IMR-90 (cell line): ENCODE data around the gene SLC16A8. TPM values are rescaled to one million over a fixed set of nuclear protein-coding genes. Genes with fewer than 3 reads are reported as not detected.

ENCODE experiments used
- ATAC-seq: fragments of 200-7000 bp; cut with Tn5 transposase; 2 replicates; pipeline ENCODE4 v1.9.1; 2020; ENCODE audit warnings: low read depth, mild to moderate bottlenecking, moderate library complexity
- BruUV-seq: library from RNA; stranded (reverse); fragments of 400-500 nt; replicated peaks from 2 replicates; lab custom pipeline; 2021; lab: Mats Ljungman, UMichigan
- CTCF ChIA-PET: fragments of 300-600 bp; formaldehyde crosslinking; extraction: SDS; loops from one replicate; lab custom pipeline; 2021; ENCODE audit warnings: antibody characterized with exemption; lab: Yijun Ruan, JAX
- POLR2A ChIA-PET: fragments of 300-600 bp; sonication (Branson Sonifier 250); formaldehyde crosslinking; loops from one replicate; lab custom pipeline; 2022; ENCODE audit warnings: antibody characterized with exemption; ENCODE audit not compliant: unreplicated experiment; lab: Charles Lee
- DNase-seq: peaks from one replicate; pipeline ENCODE4 v3.0.0; 2013
- H2AFZ ChIP-seq: replicated peaks from 2 replicates; pipeline ENCODE3; 2013; ENCODE audit warnings: low read length, mild to moderate bottlenecking; ENCODE audit not compliant: poor library complexity
- H2AK5ac ChIP-seq: 2 replicates; pipeline ENCODE4 v1.6.1; 2013; ENCODE audit warnings: low read depth, low read length, inconsistent platforms
- H2AK9ac ChIP-seq: replicated peaks from 2 replicates; pipeline ENCODE3; 2013; ENCODE audit warnings: mild to moderate bottlenecking, low read depth, low read length, moderate library complexity; ENCODE audit not compliant: poor library complexity
- H2BK120ac ChIP-seq: 2 replicates; pipeline ENCODE4 v1.6.1; 2013; ENCODE audit warnings: low read depth, low read length, inconsistent platforms
- H2BK15ac ChIP-seq: 3 replicates; pipeline ENCODE4 v1.6.1; 2013; ENCODE audit warnings: low read depth, low read length, inconsistent platforms
- H2BK20ac ChIP-seq: 2 replicates; pipeline ENCODE4 v1.6.1; 2013; ENCODE audit warnings: low read depth, mild to moderate bottlenecking, inconsistent platforms, low read length, moderate library complexity
- H2BK5ac ChIP-seq: 2 replicates; pipeline ENCODE4 v1.6.1; 2013; ENCODE audit warnings: mild to moderate bottlenecking, low read depth, low read length, inconsistent platforms; ENCODE audit not compliant: poor library complexity, severe bottlenecking
- H3K14ac ChIP-seq: replicated peaks from 2 replicates; pipeline ENCODE4 v1.6.1; 2013; ENCODE audit warnings: low read depth, low read length, inconsistent platforms
- H3K18ac ChIP-seq: 2 replicates; pipeline ENCODE4 v1.6.1; 2013; ENCODE audit warnings: low read depth, low read length, control low read depth
- H3K23ac ChIP-seq: 2 replicates; pipeline ENCODE4 v1.6.1; 2013; ENCODE audit warnings: low read depth, low read length, inconsistent platforms
- H3K27ac ChIP-seq: 2 replicates; pipeline ENCODE4 v1.5.1; 2013; ENCODE audit warnings: mild to moderate bottlenecking, control low read depth, low read length; ENCODE audit not compliant: insufficient read depth
- H3K27me3 ChIP-seq: 2 replicates; pipeline ENCODE4 v1.6.1; 2013; ENCODE audit warnings: low read length; ENCODE audit not compliant: control insufficient read depth, insufficient read depth
- H3K36me3 ChIP-seq: 2 replicates; pipeline ENCODE4 v1.6.1; 2013; ENCODE audit warnings: low read length, mixed read lengths; ENCODE audit not compliant: control insufficient read depth, insufficient read depth
- H3K4ac ChIP-seq: 2 replicates; pipeline ENCODE4 v1.6.1; 2013; ENCODE audit warnings: low read depth, low read length, inconsistent platforms
- H3K4me1 ChIP-seq: 2 replicates; pipeline ENCODE4 v1.6.1; 2013; ENCODE audit warnings: low read length, mixed read lengths; ENCODE audit not compliant: control insufficient read depth, insufficient read depth
- H3K4me2 ChIP-seq: 2 replicates; pipeline ENCODE4 v1.6.1; 2013; ENCODE audit warnings: low read depth, mild to moderate bottlenecking, control low read depth, low read length, moderate library complexity
- H3K4me3 ChIP-seq: 2 replicates; pipeline ENCODE4 v1.5.1; 2013; ENCODE audit warnings: low read depth, mild to moderate bottlenecking, control low read depth, low read length, moderate library complexity; ENCODE audit not compliant: insufficient read depth
- H3K56ac ChIP-seq: 2 replicates; pipeline ENCODE4 v1.6.1; 2013; ENCODE audit warnings: low read length, inconsistent platforms; ENCODE audit not compliant: insufficient read depth; ENCODE audit errors: extremely low read depth
- H3K79me1 ChIP-seq, 2 experiments: 2 replicates each; pipeline ENCODE4 v1.6.1; 2013; ENCODE audit warnings: low read length in 2 of 2, inconsistent platforms in 1 of 2, low read depth in 1 of 2
- H3K9ac ChIP-seq: 2 replicates; pipeline ENCODE4 v1.6.1; 2013; ENCODE audit warnings: low read depth, low read length, control low read depth
- H3K9me1 ChIP-seq: 2 replicates; pipeline ENCODE4 v1.6.1; 2013; ENCODE audit warnings: low read length, inconsistent platforms; ENCODE audit not compliant: insufficient read depth
- H3K9me3 ChIP-seq: 2 replicates; pipeline ENCODE4 v1.6.1; 2013; ENCODE audit warnings: low read length; ENCODE audit not compliant: control insufficient read depth, insufficient read depth
- H4K20me1 ChIP-seq: 2 replicates; pipeline ENCODE4 v1.6.1; 2013; ENCODE audit warnings: low read length, inconsistent platforms; ENCODE audit not compliant: insufficient read depth
- H4K5ac ChIP-seq: 2 replicates; pipeline ENCODE4 v1.6.1; 2013; ENCODE audit warnings: mild to moderate bottlenecking, low read depth, low read length, control low read depth
- H4K8ac ChIP-seq, 2 experiments: 2 replicates each; pipeline ENCODE4 v1.6.1; 2013; ENCODE audit warnings: low read depth in 2 of 2, low read length in 2 of 2, control low read depth in 1 of 2, inconsistent platforms in 1 of 2
- H4K91ac ChIP-seq: 2 replicates; pipeline ENCODE4 v1.6.1; 2013; ENCODE audit warnings: low read depth, low read length, inconsistent platforms; ENCODE audit not compliant: insufficient read depth
- CHD1 ChIP-seq: IDR thresholded peaks from 2 replicates; pipeline ENCODE4 v1.6.1; 2012; ENCODE audit warnings: low read depth, low read length, improper control_type of control experiment
- CTCF ChIP-seq: conservative IDR thresholded peaks from 2 replicates; pipeline ENCODE4 v1.5.1; 2012; ENCODE audit warnings: mild to moderate bottlenecking, low read depth, low read length, improper control_type of control experiment
- ELK1 ChIP-seq: fragments of 150-350 bp; IDR thresholded peaks from 2 replicates; pipeline ENCODE4 v1.6.1; 2016; ENCODE audit warnings: low read depth, mild to moderate bottlenecking, low read length, moderate library complexity, borderline replicate concordance
- FOS ChIP-seq: fragments of 150-350 bp; IDR thresholded peaks from 2 replicates; pipeline ENCODE4 v1.6.1; 2016; ENCODE audit warnings: low read depth, low read length
- MAFK ChIP-seq: IDR thresholded peaks from 2 replicates; pipeline ENCODE4 v1.6.1; 2012; ENCODE audit warnings: low read depth, low read length, improper control_type of control experiment
- NFE2L2 ChIP-seq: fragments of 150-350 bp; IDR thresholded peaks from 2 replicates; pipeline ENCODE4 v1.6.1; 2016; ENCODE audit warnings: low read depth, mild to moderate bottlenecking, low read length
- POLR2A ChIP-seq: IDR thresholded peaks from 2 replicates; pipeline ENCODE4 v1.6.1; 2012; ENCODE audit warnings: mild to moderate bottlenecking, low read depth, low read length
- RAD21 ChIP-seq: IDR thresholded peaks from 2 replicates; pipeline ENCODE4 v1.6.1; 2012; ENCODE audit warnings: low read length, improper control_type of control experiment
- RCOR1 ChIP-seq: IDR thresholded peaks from 2 replicates; pipeline ENCODE4 v1.6.1; 2012; ENCODE audit warnings: mild to moderate bottlenecking, low read length, improper control_type of control experiment; ENCODE audit not compliant: insufficient replicate concordance
- RFX5 ChIP-seq: IDR thresholded peaks from 2 replicates; pipeline ENCODE4 v1.8.0; 2012; ENCODE audit warnings: low read depth, mild to moderate bottlenecking, low read length, moderate library complexity
- SMC3 ChIP-seq: fragments of 150-350 bp; IDR thresholded peaks from 2 replicates; pipeline ENCODE4 v1.6.1; 2016; ENCODE audit warnings: low read depth, mild to moderate bottlenecking, antibody characterized with exemption, low read length, moderate library complexity
- USF2 ChIP-seq: fragments of 150-350 bp; IDR thresholded peaks from 2 replicates; pipeline ENCODE4 v1.6.1; 2017; ENCODE audit warnings: mild to moderate bottlenecking, antibody characterized with exemption, low read length, low read depth
- WGBS, 2 experiments: methylation state at CpG; one replicate each; pipeline versions ENCODE4 v1.1.5 to v1.1.7; 2013; ENCODE audit warnings: missing lambda C conversion rate in 2 of 2; ENCODE audit not compliant: insufficient read length in 1 of 2; ENCODE audit errors: extremely low coverage in 2 of 2; 5-methylcytosine and 5-hydroxymethylcytosine counted together
- dilution Hi-C: fragments of 300-500 bp; cut with HindIII; formaldehyde crosslinking; loops from one replicate; pipeline ENCODE4 v1.14.3; 2018; ENCODE audit warnings: low sequenced_read_pairs; ENCODE audit not compliant: unreplicated experiment
- in situ Hi-C: fragments of 300-500 bp; cut with MboI; formaldehyde crosslinking; loops from 3 replicates; pipeline ENCODE4 v1.14.3; 2019; ENCODE audit warnings: low sequenced_read_pairs, inconsistent platforms, mixed read lengths
- intact Hi-C: fragments of 100-400 bp; cut with micrococcal nuclease; formaldehyde crosslinking; loops from 2 replicates; pipeline ENCODE4 v1.10.0; 2022
- polyA plus RNA-seq, 3 experiments: library from polyadenylated mRNA; depleted of rRNA; stranded (reverse); fragments of >200 nt; gene quantifications; 2 replicates each; pipeline ENCODE4 v1.2.3, GENCODE V29; 2012; ENCODE audit warnings: low replicate concordance in 1 of 3
- total RNA-seq: library from RNA; depleted of rRNA; stranded (reverse); fragments of >200 nt; gene quantifications from 2 replicates; pipeline ENCODE4 v1.2.3, GENCODE V29; 2012

The SLC16A8 gene
- total and polyA plus RNA-seq, 2 of the 4 experiments (the other 2 are of a cell fraction) = not detected

DNA sequence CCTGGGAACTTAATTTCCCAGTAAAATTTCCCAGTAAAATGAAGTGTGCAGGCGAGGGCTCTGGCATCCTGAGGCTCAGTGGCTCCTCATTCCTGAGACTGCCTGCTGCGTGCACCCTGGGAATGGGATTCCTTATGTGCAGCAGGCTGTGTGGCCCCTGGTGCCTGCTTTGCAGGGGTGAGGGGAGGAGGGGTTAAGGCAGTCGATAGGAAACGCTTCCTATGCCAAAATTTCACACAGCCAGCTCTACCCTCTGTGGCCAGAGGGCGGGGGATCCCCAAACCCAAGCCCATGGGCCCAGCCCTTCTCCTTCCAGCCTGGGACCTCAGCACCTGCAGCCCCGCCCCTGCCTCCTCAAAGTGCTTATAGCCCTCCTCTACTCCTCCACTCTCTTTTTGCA, 38.6 kb upstream of the SLC16A8 start:
- Histone ChIP-seq H3K4me2 (no peak overlapping the region), H3K23ac (no peak overlapping the region), H3K9ac (no peak overlapping the region), H3K27ac (no peak overlapping the region), H3K14ac (no peak overlapping the region), H2AK5ac (no peak overlapping the region), H3K4me3 (no peak overlapping the region), H3K9me3 (no peaks in the 10 kb centered on the region), H4K5ac (no peak overlapping the region), H2BK5ac (no peak overlapping the region), H2BK120ac (no peak overlapping the region), H4K91ac (no peak overlapping the region), H2AK9ac (no peak overlapping the region), H2BK20ac (no peak overlapping the region), H3K79me1 (no peaks in the 10 kb centered on the region), H2AFZ (peak overlapping the region; percentile 49), H2BK15ac (no peak overlapping the region), H3K56ac (no peak overlapping the region), H3K4me1 (no peaks in the 10 kb centered on the region), H3K27me3 (peaks cover 3% of the 10 kb centered on the region; the same call in 1 of the 2 replicates), H3K36me3 (no peaks in the 10 kb centered on the region), H3K18ac (no peak overlapping the region), H3K9me1 (peaks cover 4% of the 10 kb centered on the region), H4K20me1 (no peaks in the 10 kb centered on the region), H4K8ac (no peak overlapping the region), H3K4ac (no peak overlapping the region)
- intact Hi-C loops = no loop called here
- ATAC-seq (no peak), DNase-seq (no peak)
- ChIA-PET POLR2A (no interaction called here), CTCF (interaction anchor here (1.4 kb wide), 1 partner anchor 14 kb away, joined by 3 read pairs; no protein-coding TSS in a partner anchor)
- TF ChIP-seq CTCF = no peak
- no peak for TF ChIP-seq POLR2A
- no peak for TF ChIP-seq MAFK
- TF ChIP-seq FOS = no peak
- no peak for TF ChIP-seq RAD21
- no peak for TF ChIP-seq RFX5
- no peak for TF ChIP-seq USF2
- no peak for TF ChIP-seq RCOR1
- TF ChIP-seq NFE2L2 = no peak
- TF ChIP-seq SMC3 = no peak
- TF ChIP-seq CHD1 = no peak
- no peak for TF ChIP-seq ELK1
- in situ Hi-C loops = no loop called here
- dilution Hi-C loops = no loop called here
- BruUV-seq = no TSS peak
- 80% methylated on average over 1 of the region's 6 CpGs; no CpG with 5 or more reads in 1 of the 2 experiments for WGBS, 2 experiments
